HuH-7.5 (cell line): ENCODE results near the gene CDC6.

Experiments used
- DNase-seq: peaks from one replicate; pipeline ENCODE4 v3.0.0; 2011; ENCODE audit warnings: low spot score

CDC6 gene

GRCh38 chr17:40340880-40341807 is 53.5 kb downstream of the CDC6 start:
- peak; percentile 73 for DNase-seq

DNA sequence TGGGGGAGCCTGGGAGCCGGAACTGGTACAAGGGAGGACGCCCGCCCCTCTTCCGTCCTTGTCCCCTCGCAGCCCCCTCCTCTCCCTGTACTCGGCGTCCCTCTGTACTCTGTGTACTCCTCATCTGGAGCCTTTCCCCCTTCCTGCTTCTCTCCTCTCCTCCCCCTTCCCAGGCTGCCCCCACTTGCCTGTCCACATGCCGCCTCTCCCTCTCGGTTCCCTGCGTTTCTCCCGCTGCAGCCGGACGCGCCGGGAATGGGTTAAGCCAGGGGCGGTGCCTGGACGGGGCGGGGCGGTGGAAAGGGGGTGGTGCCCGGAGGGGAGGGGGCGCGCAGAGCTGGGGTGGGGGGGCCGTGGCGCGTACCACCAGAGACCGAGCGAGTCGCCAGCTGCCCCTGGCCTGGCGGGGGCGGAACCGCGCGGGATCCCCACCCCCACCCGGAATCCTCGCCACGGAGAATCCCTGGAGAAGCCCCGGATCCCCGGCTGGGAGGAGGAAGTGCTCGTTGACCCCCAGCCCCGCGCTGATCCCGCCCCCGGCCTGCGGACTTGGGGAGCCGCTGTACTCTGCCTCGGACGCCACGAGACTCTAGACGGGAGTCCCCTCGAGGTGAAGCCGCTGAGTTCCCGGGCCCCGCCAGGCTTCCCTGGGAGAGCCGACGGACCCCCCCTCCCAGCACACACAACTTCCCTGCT is 54.3 kb downstream of the CDC6 start:
- DNase-seq = peak; percentile 79

- no peak for DNase-seq
Measured at GRCh38 chr17:40342504-40343218, 55.0 kb downstream of the CDC6 start.

GRCh38 chr17:40343219-40344119 is 55.8 kb downstream of the CDC6 start:
- DNase-seq = no peak

GRCh38 chr17:40344421-40345160 is 56.9 kb downstream of the CDC6 start:
- DNase-seq = no peak

DNA sequence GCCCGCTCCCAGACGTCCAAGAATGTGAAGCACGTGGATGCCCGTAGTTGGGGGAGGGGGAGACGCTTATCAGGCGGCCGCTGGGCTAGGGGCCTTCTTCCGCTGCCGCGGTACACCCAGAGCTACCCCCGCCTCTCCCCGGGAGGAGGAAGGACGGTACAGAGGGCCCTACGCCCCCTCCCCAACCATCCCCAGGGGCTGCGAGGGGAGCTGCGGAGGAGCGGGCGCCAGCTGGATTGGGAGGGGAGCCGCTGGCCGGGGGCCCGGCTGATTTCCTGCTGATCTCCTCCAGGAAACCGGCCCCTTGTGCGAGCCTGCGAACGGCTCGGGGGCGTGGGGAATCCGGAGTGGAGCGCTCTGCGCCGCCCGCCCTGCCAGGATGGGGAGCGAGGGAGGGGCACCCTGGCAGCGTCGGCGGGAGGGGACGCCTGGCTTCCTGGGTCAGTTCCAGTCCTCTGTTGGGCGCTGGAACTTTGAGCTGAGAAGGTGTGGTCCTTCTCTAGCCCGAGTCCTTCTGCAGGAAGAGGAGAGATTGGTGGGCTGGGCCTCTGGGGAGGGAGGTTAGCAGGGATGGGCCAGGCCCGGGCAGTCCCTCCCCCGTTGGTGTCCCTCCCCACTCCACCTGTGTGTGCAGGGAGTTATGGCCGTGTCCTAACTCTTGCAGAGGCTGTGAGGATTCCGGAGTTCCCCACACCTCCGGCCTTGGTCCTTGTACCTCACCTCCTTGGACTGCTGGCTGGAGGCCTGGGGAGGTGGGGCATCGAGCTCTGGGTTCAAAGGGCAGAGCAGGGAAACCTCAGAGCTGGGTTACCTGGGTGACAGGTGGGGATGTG is 57.7 kb downstream of the CDC6 start:
- peak; percentile 91 for DNase-seq

- DNase-seq = no peak
Measured at GRCh38 chr17:40345994-40346764, 58.5 kb downstream of the CDC6 start.

DNA sequence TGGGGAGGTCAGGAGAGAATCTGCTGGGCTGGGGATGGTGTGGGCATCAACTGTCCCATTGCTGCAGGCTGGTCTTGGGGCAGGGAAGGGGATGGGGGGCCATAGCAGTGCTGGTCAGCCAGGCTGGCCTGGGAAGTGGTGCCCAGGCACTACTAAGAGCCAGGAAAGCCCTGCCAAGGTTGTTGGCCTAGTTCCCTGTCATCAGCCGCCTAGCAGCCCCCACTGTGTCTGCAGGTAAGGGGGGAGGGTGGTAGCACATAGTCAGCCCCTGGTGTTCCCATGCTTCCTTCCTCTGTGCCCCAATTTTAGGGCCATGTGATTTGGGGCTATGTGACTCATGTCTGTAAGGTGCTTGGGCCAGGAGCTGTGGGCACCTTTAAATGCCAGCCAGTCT is 59.1 kb downstream of the CDC6 start:
- DNase-seq = no peak

DNA sequence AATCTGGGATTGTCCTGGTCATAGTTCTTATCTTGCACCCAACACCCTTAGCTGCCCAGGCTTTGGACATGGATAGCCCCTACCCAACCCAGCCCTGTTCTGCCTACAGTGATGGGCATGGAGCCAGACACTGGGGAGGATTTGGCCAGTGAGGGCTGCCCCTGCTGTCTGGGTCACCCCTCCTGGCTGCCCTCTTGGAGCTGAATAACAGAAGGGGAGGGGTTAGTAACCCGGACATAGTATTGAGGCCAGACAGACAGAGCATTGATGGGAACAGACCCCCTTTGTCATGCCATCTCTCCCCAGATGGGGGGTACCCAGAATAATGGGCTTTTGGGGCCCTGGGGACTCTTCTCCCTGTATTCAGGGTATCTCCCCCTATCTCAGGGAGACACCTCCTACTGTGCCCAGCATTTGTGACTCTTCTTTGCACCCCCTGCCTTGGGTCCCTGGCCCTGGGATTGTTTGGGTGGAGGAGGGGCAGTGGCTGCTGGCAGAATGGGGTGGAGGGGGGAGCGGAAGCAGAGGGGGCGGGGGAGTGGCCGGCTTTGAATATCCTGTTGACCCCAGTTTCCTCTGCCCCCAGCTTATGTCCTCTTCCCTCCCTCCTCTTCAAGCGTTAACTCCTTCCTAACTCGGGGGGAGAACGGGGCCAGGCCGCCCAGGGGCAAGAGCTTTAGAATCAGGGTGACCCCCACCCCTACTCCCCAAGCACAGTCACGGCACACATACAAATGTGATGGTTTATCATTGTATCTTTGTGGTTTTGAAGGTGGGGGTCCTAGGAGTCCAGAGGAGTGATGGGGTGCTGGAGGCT is 59.8 kb downstream of the CDC6 start:
- no peak for DNase-seq

- no peak for DNase-seq
Measured at GRCh38 chr17:40348136-40348504, 60.4 kb downstream of the CDC6 start.

DNA sequence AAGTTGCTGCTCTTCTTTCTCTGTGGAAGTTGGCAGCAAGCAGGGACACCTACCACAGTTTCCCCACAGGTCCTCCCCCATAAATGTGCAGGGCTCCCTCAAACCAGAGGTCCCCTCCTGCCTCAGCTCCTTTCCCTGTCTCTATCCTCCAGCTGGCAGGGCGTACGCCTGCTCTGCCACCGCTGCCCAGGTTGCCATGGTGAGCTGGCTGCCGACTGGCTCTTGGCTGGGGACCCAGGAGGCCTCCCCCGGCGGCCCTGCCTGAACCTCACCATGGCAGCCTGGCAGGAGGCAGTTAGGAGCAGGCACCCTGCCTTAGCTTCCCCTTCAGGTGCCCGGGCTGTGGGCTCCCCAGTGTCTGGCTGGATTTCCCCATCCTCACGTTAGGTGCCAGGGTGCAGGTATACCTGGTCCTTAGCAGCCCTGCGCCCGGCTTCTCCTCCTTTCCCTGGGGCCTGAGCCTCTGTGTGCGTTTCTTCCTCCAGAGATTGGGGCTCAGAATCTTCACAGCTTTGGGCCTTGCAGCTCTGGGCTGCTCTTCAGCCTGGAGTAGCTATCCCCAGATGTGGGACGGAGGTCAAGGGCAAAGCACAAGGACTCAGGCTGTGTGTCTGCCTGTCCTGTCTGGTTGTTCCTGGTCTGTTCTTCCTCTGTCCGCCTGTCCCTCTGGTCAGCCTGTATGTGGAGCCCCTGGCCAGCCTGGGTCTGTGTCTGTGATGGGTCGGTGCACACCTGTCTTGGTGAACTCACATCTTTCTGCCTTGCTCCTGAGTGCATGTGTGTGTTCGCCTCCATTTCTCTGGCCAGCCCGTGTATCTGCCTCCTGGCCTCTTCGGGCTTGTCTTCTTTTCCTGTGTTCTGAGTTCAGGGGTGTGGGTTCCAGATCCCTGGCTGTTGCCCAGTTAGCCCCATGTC is 61.1 kb downstream of the CDC6 start:
- no peak for DNase-seq

DNA sequence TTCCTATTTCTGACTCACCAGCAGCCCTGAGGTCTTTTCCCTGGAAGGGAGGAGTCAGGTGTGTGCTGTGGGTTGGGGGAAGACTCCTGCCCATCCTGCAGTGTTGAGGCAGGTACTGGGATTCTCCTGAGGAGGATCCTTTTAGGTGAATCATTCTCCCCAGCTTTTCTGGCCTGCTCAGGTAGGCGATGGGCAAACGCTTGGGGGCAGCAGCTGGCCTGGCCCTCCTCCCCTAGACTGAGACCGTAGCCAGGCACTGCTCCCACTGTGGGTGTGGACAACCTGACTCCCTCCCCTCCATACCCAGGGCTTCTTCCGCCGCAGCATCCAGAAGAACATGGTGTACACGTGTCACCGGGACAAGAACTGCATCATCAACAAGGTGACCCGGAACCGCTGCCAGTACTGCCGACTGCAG is 61.8 kb downstream of the CDC6 start:
- DNase-seq = no peak

DNA sequence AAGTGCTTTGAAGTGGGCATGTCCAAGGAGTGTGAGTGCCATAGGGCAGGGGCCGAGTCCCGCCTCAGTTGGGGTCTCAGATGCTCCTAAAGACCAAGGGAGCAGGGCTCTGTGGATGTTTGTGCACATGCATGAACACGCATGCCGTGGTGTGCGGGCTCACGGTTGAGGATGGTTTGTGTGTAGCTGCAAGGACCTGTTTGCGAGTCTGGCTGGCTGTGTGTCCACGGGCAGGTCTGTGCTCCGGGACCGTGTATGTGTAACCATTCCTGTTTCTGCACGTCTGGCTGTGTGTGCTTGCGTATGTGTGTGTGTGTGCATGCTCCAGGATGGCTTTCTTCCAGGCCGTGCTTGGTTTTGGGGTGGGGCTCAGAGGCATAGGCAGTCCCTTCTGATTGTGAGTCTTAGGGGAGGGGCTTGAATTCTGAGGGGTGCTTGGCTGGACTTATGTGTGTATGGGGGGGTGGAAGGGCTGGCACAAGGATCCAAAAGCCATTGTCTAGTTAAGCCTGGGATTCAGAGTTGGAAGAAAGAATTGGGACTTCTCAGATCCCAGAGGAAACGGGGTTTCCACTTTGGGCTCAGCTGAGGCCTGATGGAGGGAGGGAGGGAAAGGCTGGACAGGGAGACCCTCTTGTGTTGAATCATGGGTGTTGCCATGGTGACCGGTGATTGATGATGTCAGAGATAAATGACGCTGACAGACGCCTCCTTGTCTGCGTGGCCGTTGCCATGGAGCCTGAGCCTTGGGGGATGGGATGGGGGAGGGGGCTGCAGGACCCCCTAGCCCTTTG is 62.4 kb downstream of the CDC6 start:
- DNase-seq = no peak

- DNase-seq = no peak
Measured at GRCh38 chr17:40350689-40351358, 63.1 kb downstream of the CDC6 start.

DNA sequence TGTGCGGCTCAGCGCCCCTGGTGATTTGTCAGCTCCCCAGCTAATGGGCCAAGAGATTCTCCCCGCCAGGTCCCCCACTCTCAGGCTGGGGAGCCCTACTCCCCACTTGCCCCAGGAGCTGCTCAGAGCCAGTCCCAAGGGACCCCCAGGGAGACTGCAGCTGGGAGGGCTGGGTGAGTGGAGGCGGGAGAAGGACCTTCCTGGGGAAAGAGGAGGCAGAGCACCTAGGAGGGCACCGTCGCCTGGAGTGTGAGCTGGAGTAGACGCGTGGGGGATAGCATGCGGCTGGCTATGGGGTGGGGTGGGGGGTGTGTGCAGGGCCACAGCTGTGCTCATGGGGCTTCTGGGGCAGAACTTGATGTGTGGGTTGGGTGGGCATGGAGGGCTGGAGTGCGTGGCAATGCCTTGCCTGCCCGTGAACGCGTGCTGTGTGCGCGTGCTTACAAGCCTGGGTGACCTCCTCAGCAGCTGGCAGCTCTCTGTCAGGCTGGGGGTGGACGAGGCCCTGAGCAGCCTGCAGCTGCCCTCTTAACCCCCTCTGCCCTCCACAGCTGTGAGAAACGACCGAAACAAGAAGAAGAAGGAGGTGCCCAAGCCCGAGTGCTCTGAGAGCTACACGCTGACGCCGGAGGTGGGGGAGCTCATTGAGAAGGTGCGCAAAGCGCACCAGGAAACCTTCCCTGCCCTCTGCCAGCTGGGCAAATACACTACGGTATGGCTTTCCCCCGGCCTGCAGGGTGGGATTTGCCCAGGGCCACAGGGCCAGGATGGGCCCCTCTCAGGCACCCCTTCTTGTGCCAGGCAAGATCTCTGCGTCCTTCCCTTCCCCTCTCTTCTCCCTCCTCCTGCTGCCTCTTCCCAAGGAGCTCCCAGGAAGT is 63.9 kb downstream of the CDC6 start:
- DNase-seq = no peak
